HepG2 (cell line): ENCODE data around the gene EGLN1. TPM values are rescaled to one million over a fixed set of nuclear protein-coding genes. Genes with fewer than 3 reads are reported as not detected.

Source experiments
- ATAC-seq: fragments of 200-7000 bp; cut with Tn5 transposase; 3 replicates; pipeline ENCODE4 v1.9.1; 2020; ENCODE audit warnings: mild to moderate bottlenecking, moderate library complexity
- BruUV-seq: library from RNA; stranded (reverse); fragments of 400-500 nt; replicated peaks from 2 replicates; lab custom pipeline; 2021; lab: Mats Ljungman, UMichigan
- CTCF ChIA-PET: fragments of 300-600 bp; formaldehyde crosslinking; extraction: SDS; loops from one replicate; lab custom pipeline; 2021; ENCODE audit warnings: low total read pairs, inconsistent platforms, low intra/inter-chr PET ratio; lab: Yijun Ruan, JAX
- POLR2A ChIA-PET: fragments of 350-600 bp; sonication (Branson Sonifier 250); formaldehyde crosslinking; loops from one replicate; lab custom pipeline; 2020; ENCODE audit warnings: antibody characterized with exemption, inconsistent platforms; lab: Yijun Ruan, JAX
- DNase-seq: peaks from one replicate; pipeline ENCODE4 v3.0.0-alpha.2; 2015; ENCODE audit warnings: low spot score
- FAIRE-seq: peaks from 3 replicates; lab custom pipeline; 2011; peaks lifted over from hg19 to GRCh38; lab: Jason Lieb, UNC
- H2AFZ ChIP-seq: one replicate; pipeline ENCODE4 v1.6.1; 2011; ENCODE audit warnings: low read length, inconsistent platforms
- H3K27ac ChIP-seq: fragments of 300-600 bp; 3 replicates; pipeline ENCODE4 v1.8.0; 2011; ENCODE audit warnings: mixed run types, mild to moderate bottlenecking, mixed read lengths, low read length, inconsistent platforms; ENCODE audit not compliant: insufficient read depth; ENCODE audit errors: extremely low read length
- H3K27me3 ChIP-seq, 2 experiments: fragments of 200-600 bp in 1 of 2; 2 replicates in 1 of 2; 3 replicates in 1 of 2; pipeline versions ENCODE4 v1.6.0 to v1.8.0; 2011; ENCODE audit warnings: low read length in 2 of 2, mild to moderate bottlenecking in 2 of 2, moderate library complexity in 2 of 2, inconsistent platforms in 1 of 2; ENCODE audit not compliant: insufficient read depth in 2 of 2, control insufficient read depth in 1 of 2
- H3K36me3 ChIP-seq, 2 experiments: fragments of 200-600 bp in 1 of 2; replicated peaks in 1 of 2; 2 replicates in 1 of 2; 3 replicates in 1 of 2; pipeline versions ENCODE4 v1.5.1 to v1.8.0; 2011; ENCODE audit warnings: low read length in 2 of 2, inconsistent platforms in 1 of 2; ENCODE audit not compliant: insufficient read depth in 2 of 2, control insufficient read depth in 1 of 2
- H3K4me1 ChIP-seq: 2 replicates; pipeline ENCODE4 v1.5.1; 2012; ENCODE audit warnings: low read length, inconsistent platforms; ENCODE audit not compliant: insufficient read depth
- H3K4me2 ChIP-seq: 2 replicates; pipeline ENCODE4 v1.6.0; 2011; ENCODE audit warnings: low read depth, low read length, inconsistent platforms
- H3K4me3 ChIP-seq, 3 experiments: fragments of 200-600 bp in 1 of 3; sonication (generic), shearing (Covaris generic) in 1 of 3; replicated peaks in 1 of 3; 2 replicates each; pipeline ENCODE4 v1.5.1; 2011 to 2016; ENCODE audit warnings: low read length in 3 of 3, inconsistent platforms in 2 of 3, low read depth in 2 of 3, mild to moderate bottlenecking in 2 of 3, control low read depth in 1 of 3, mixed read lengths in 1 of 3; ENCODE audit not compliant: insufficient read depth in 1 of 3
- H3K79me2 ChIP-seq: one replicate; pipeline ENCODE4 v1.6.1; 2011; ENCODE audit warnings: low read length, inconsistent platforms; ENCODE audit not compliant: insufficient read depth
- H3K9ac ChIP-seq: 2 replicates; pipeline ENCODE4 v1.6.0; 2011; ENCODE audit warnings: mild to moderate bottlenecking, low read depth, low read length, inconsistent platforms; ENCODE audit not compliant: insufficient read depth
- H3K9me3 ChIP-seq: 2 replicates; pipeline ENCODE4 v1.5.1; 2012; ENCODE audit warnings: mild to moderate bottlenecking, low read length
- H4K20me1 ChIP-seq: 2 replicates; pipeline ENCODE4 v1.6.0; 2011; ENCODE audit warnings: inconsistent platforms, mild to moderate bottlenecking, low read length, moderate library complexity; ENCODE audit not compliant: insufficient read depth
- IKZF4 ChIP-seq: sonication (generic); formaldehyde crosslinking; IDR thresholded peaks from 2 replicates; pipeline ENCODE4 v1.5.1; 2020; ENCODE audit warnings: borderline replicate concordance, mild to moderate bottlenecking, low read depth, missing genetic modification reagents; ENCODE audit errors: not compliant biosample characterization
- UBTF ChIP-seq: sonication (generic); formaldehyde crosslinking; IDR thresholded peaks from 2 replicates; pipeline ENCODE4 v1.4.0; 2020; ENCODE audit warnings: mild to moderate bottlenecking, missing genetic modification reagents
- ZBTB40 ChIP-seq, 2 experiments: fragments of 450-650 bp in 1 of 2; sonication (generic) in 1 of 2; formaldehyde crosslinking in 1 of 2; IDR thresholded peaks; 2 replicates each; pipeline versions ENCODE4 v1.6.1 to v1.8.0; 2016 to 2022; ENCODE audit warnings: antibody characterized with exemption in 1 of 2, mild to moderate bottlenecking in 1 of 2, missing genetic modification reagents in 1 of 2
- WGBS: methylation state at CpG from one replicate; pipeline ENCODE4 v1.1.6; 2017; ENCODE audit warnings: low lambda C conversion rate; 5-methylcytosine and 5-hydroxymethylcytosine counted together
- in situ Hi-C: cut with HindIII; loops from 2 replicates; pipeline ENCODE4 v1.10.0; 2017; ENCODE audit warnings: low pct_unique_long_range_greater_than_20kb; ENCODE audit not compliant: extremely low pct_ligation_motif_present
- intact Hi-C: fragments of 100-400 bp; cut with micrococcal nuclease; formaldehyde crosslinking; loops from one replicate; pipeline ENCODE4 v1.10.0; 2022; ENCODE audit not compliant: unreplicated experiment
- polyA plus RNA-seq, 8 experiments: library from polyadenylated mRNA; depleted of rRNA in 3 of 8; stranded (reverse) in 7 of 8; unstranded in 1 of 8; fragments of >200 nt; fragmentation: Illumina TruSeq in 4 of 8; extraction: Trizol in 4 of 8; gene quantifications; 2 replicates each; pipeline versions ENCODE4 v1.2.1 to v1.2.3, GENCODE V29; 2011 to 2016; ENCODE audit warnings: low read depth in 4 of 8, missing spikeins in 1 of 8, mixed read lengths in 1 of 8; ENCODE audit not compliant: insufficient read depth in 1 of 8
- total RNA-seq, 5 experiments: library from RNA; depleted of rRNA; stranded (reverse); fragments of >200 nt; fragmentation: Illumina TruSeq; extraction: Trizol; gene quantifications; 2 replicates each; pipeline ENCODE4 v1.2.3, GENCODE V29; 2016; ENCODE audit warnings: low read depth in 1 of 5

Gene EGLN1
- total and polyA plus RNA-seq, 2 of the 13 experiments (the other 11 are each of a cell fraction or from before 2014, with no cell fraction given), result 34.4 to 44.1 TPM

GRCh38 chr1:231401478-231401877, 20.6 kb downstream of the EGLN1 start:
- no peak for TF ChIP-seq IKZF4 (CRISPR knock-in tag)
- TF ChIP-seq, all 625 proteins: peak for 0
- peaks cover 2 to 47% of the 10 kb centered on the region in 2 experiments for H3K36me3 ChIP-seq
- H3K27ac ChIP-seq, result no peak overlapping the region
- H3K79me2 ChIP-seq, result peaks cover 97% of the 10 kb centered on the region
- no peak overlapping the region for H2AFZ ChIP-seq
- no peak overlapping the region for H3K9ac ChIP-seq
- WGBS, result 43% methylated on average over 1 of the region's 1 CpG
- H3K4me3 ChIP-seq, result no peak overlapping the region
- in situ Hi-C loops (no loop called here), intact Hi-C loops (no loop called here)
- H3K9me3 ChIP-seq, result no peaks in the 10 kb centered on the region
- H3K27me3 ChIP-seq, result no peaks in the 10 kb centered on the region; a peak in 1 of 5 replicates
- peaks cover 49% of the 10 kb centered on the region for H3K4me1 ChIP-seq
- H3K4me2 ChIP-seq, result no peak overlapping the region
- H4K20me1 ChIP-seq, result peaks cover 80% of the 10 kb centered on the region
- CTCF ChIA-PET, result no interaction called here
- BruUV-seq, result no TSS peak
- FAIRE-seq, result no peak
- DNase-seq, result no peak
- ATAC-seq, result no peak
- POLR2A ChIA-PET, result interaction anchor here (1.7 kb wide), 1 partner anchor 19 kb away, joined by 5 read pairs; no protein-coding TSS in a partner anchor

GRCh38 chr1:231397886-231398671, 24.0 kb downstream of the EGLN1 start:
- H3K27ac ChIP-seq, result no peak overlapping the region
- H3K4me2 ChIP-seq, result no peak overlapping the region
- POLR2A ChIA-PET, result interaction anchor here (1.1 kb wide), 1 partner anchor 21 kb away, joined by 3 read pairs; no protein-coding TSS in a partner anchor
- no peaks in the 10 kb centered on the region for H3K9me3 ChIP-seq
- peaks cover 84% of the 10 kb centered on the region for H4K20me1 ChIP-seq
- H3K9ac ChIP-seq, result no peak overlapping the region
- peaks cover 78% of the 10 kb centered on the region for H3K4me1 ChIP-seq
- DNase-seq (no peak), FAIRE-seq (no peak), ATAC-seq (no peak)
- H2AFZ ChIP-seq, result no peak overlapping the region
- peaks cover 0 to 40% of the 10 kb centered on the region in 2 experiments for H3K36me3 ChIP-seq
- CTCF ChIA-PET, result no interaction called here
- in situ Hi-C loops, result no loop called here
- 85% methylated on average over 4 of the region's 4 CpGs for WGBS
- no peaks in the 10 kb centered on the region for H3K27me3 ChIP-seq
- H3K79me2 ChIP-seq, result peaks cover 98% of the 10 kb centered on the region
- no TSS peak for BruUV-seq
- no peak overlapping the region for H3K4me3 ChIP-seq
- intact Hi-C loops, result no loop called here
- TF ChIP-seq ZBTB40 (IDR thresholded peaks at IDR 0.05) (peak; percentile 48; the same call in 1 of the 2 replicates), ZBTB40 (CRISPR knock-in tag; IDR thresholded peaks at IDR 0.05) (peak; percentile 98), UBTF (CRISPR knock-in tag) (no peak)
